Loucy (cell line): ENCODE measurements around the gene C1QC.

Experiments
- H2AFZ ChIP-seq: fragments of 200-600 bp; sonication (generic); 2 replicates; pipeline ENCODE4 v1.6.0; 2016; ENCODE audit warnings: antibody characterized with exemption, mild to moderate bottlenecking, low read length, moderate library complexity
- H3F3A ChIP-seq: fragments of 200-600 bp; 2 replicates; pipeline ENCODE4 v1.6.0; 2016; ENCODE audit warnings: antibody characterized with exemption, low read depth, mild to moderate bottlenecking
- H3K27me3 ChIP-seq: fragments of 200-600 bp; sonication (generic); 2 replicates; pipeline ENCODE4 v1.6.1; 2014; ENCODE audit warnings: low read length, mild to moderate bottlenecking; ENCODE audit not compliant: insufficient read depth, poor library complexity, severe bottlenecking
- H3K36me3 ChIP-seq: fragments of 200-600 bp; sonication (generic); 2 replicates; pipeline ENCODE4 v1.6.1; 2016; ENCODE audit warnings: low read length; ENCODE audit not compliant: insufficient read depth
- H3K4me1 ChIP-seq: fragments of 200-600 bp; sonication (generic); 2 replicates; pipeline ENCODE4 v1.5.1; 2014; ENCODE audit warnings: low read length, mild to moderate bottlenecking; ENCODE audit not compliant: insufficient read depth, poor library complexity, severe bottlenecking
- H3K4me2 ChIP-seq: fragments of 200-600 bp; sonication (generic); 2 replicates; pipeline ENCODE4 v1.6.0; 2014; ENCODE audit warnings: antibody characterized with exemption, low read length, low read depth, mild to moderate bottlenecking; ENCODE audit not compliant: poor library complexity, severe bottlenecking
- H3K4me3 ChIP-seq: fragments of 200-600 bp; sonication (generic); 2 replicates; pipeline ENCODE4 v1.5.1; 2014; ENCODE audit warnings: low read length, mild to moderate bottlenecking, mixed read lengths; ENCODE audit not compliant: poor library complexity, severe bottlenecking
- H3K79me2 ChIP-seq: fragments of 200-600 bp; sonication (generic); 2 replicates; pipeline ENCODE4 v1.6.1; 2014; ENCODE audit warnings: low read length; ENCODE audit not compliant: insufficient read depth
- H3K9ac ChIP-seq: fragments of 200-600 bp; sonication (generic); 2 replicates; pipeline ENCODE4 v1.6.0; 2014; ENCODE audit warnings: mild to moderate bottlenecking, low read depth, low read length, moderate library complexity; ENCODE audit not compliant: poor library complexity, severe bottlenecking
- H3K9me2 ChIP-seq: fragments of 200-600 bp; sonication (generic); replicated peaks from 2 replicates; pipeline ENCODE4 v1.6.1; 2016; ENCODE audit warnings: low read depth, low read length, mixed read lengths
- H3K9me3 ChIP-seq: fragments of 200-600 bp; sonication (generic); 2 replicates; pipeline ENCODE4 v1.6.1; 2014; ENCODE audit warnings: mild to moderate bottlenecking, antibody characterized with exemption, low read length, low read depth; ENCODE audit not compliant: insufficient read depth
- H4K20me1 ChIP-seq: fragments of 200-600 bp; sonication (generic); 2 replicates; pipeline ENCODE4 v1.6.0; 2014; ENCODE audit warnings: antibody characterized with exemption, low read length, mild to moderate bottlenecking; ENCODE audit not compliant: insufficient read depth, poor library complexity, severe bottlenecking
- EZH2phosphoT487 ChIP-seq: fragments of 200-600 bp; IDR thresholded peaks from 2 replicates; pipeline ENCODE4 v1.6.1; 2018; ENCODE audit warnings: antibody characterized with exemption, mild to moderate bottlenecking, moderate library complexity, borderline replicate concordance
- TF ChIP-seq, protein P1 (sequence below): fragments of 200-600 bp; sonication (generic); conservative IDR thresholded peaks from 2 replicates; pipeline ENCODE4 v1.5.1; 2014; ENCODE audit warnings: mild to moderate bottlenecking, antibody characterized with exemption, low read length

C1QC gene

DNA sequence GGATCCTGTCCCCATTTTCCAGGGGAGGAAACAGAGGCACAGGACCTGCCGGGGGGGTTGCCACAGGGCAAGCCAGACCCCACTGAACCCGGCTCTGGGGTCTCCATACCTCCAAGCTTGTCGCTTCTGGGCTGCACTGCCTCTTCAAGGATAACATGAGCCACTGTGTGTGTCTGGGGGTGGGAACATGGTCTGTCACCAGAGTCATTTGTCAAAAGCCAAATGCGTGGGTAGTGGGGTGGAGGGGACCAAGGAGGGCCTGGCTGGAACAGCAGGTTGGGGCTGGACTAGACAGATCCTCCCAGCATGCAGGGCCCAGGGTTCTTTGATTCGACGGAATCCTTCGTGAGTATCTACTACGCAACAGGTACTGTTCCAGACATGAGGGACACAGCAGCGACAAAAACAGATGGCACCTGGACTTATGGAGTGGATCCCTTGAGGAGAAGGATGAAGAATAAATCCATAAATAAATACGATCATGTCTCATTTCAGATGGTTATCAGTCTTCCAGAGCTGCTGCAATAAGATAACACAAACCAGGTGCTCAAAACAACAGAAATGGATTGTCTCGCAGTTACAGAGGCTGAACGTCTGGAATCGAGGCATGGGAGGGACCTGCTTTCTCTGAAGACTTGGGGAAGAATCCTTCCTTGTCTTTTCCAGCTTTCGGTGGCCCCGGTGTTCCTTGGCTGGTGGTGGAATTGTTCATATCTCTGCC, 38.3 kb downstream of the C1QC start:
- no peak overlapping the region for H3K9ac ChIP-seq
- H4K20me1 ChIP-seq = no peaks in the 10 kb centered on the region
- H3K4me2 ChIP-seq = no peak overlapping the region
- TF ChIP-seq, protein P1, sequence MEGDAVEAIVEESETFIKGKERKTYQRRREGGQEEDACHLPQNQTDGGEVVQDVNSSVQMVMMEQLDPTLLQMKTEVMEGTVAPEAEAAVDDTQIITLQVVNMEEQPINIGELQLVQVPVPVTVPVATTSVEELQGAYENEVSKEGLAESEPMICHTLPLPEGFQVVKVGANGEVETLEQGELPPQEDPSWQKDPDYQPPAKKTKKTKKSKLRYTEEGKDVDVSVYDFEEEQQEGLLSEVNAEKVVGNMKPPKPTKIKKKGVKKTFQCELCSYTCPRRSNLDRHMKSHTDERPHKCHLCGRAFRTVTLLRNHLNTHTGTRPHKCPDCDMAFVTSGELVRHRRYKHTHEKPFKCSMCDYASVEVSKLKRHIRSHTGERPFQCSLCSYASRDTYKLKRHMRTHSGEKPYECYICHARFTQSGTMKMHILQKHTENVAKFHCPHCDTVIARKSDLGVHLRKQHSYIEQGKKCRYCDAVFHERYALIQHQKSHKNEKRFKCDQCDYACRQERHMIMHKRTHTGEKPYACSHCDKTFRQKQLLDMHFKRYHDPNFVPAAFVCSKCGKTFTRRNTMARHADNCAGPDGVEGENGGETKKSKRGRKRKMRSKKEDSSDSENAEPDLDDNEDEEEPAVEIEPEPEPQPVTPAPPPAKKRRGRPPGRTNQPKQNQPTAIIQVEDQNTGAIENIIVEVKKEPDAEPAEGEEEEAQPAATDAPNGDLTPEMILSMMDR = no peak
- no peak for TF ChIP-seq EZH2phosphoT487
- no peak overlapping the region for H3K4me3 ChIP-seq
- H3K27me3 ChIP-seq = no peaks in the 10 kb centered on the region
- no peaks in the 10 kb centered on the region for H3K9me2 ChIP-seq
- H3K36me3 ChIP-seq = no peaks in the 10 kb centered on the region
- no peaks in the 10 kb centered on the region for H3F3A ChIP-seq
- H2AFZ ChIP-seq = no peak overlapping the region
- H3K79me2 ChIP-seq = no peaks in the 10 kb centered on the region
- no peaks in the 10 kb centered on the region for H3K4me1 ChIP-seq
- no peaks in the 10 kb centered on the region for H3K9me3 ChIP-seq

DNA sequence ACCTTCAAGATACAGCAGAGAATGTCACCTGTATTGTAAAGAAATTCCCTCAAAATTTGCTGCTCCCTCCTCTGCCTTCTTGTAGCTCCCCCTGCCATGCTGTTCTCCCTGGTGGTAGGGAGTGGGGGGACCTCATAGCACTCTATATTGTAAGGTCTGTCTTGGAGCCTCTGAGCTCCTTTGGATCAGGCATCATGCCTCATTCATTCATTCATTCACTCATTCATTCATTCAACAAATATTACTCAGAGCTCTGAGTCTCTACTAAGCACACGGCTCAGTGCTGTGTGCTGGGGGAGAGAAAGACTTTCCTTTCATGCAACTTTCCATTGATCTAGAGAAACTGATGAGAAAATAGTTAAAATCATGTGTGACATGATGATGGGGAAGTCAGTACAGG, 40.1 kb downstream of the C1QC start:
- Histone ChIP-seq H3K9me2 (no peaks in the 10 kb centered on the region), H3K27me3 (no peaks in the 10 kb centered on the region), H3K36me3 (no peaks in the 10 kb centered on the region), H3K9ac (no peak overlapping the region), H3K4me2 (no peak overlapping the region), H3K4me3 (no peak overlapping the region), H3K79me2 (no peaks in the 10 kb centered on the region), H2AFZ (no peak overlapping the region), H3K4me1 (no peaks in the 10 kb centered on the region), H4K20me1 (no peaks in the 10 kb centered on the region), H3K9me3 (no peaks in the 10 kb centered on the region), H3F3A (no peaks in the 10 kb centered on the region)
- TF ChIP-seq, protein P1 = no peak
- no peak for TF ChIP-seq EZH2phosphoT487

DNA sequence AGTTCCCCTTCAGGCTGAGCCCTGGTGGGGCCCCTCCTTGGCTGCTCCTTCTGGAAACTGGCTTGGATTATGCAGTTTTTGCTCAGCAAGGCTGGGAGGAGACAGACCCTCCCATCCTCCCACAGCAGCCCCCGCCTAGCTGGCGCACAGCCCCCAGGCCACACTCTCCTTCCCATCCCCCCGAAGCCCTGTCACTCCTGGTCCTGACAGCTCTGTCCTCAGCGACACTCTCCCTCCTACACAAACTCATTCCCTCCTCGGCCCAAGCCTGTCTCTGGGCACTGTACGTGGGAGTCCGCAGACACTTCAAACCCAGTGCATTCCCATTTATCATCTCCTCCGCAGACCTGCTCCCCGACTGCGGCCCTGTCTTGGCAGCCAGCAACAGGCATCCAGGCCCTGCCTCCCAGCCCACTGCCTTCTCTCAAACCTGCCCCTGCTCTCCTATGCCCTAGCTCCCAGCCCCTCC, 42.2 kb downstream of the C1QC start:
- Histone ChIP-seq H3K4me3 (no peak overlapping the region), H3K79me2 (no peaks in the 10 kb centered on the region), H2AFZ (no peak overlapping the region), H3K9me3 (no peaks in the 10 kb centered on the region), H3K4me1 (no peaks in the 10 kb centered on the region), H3F3A (no peaks in the 10 kb centered on the region), H3K27me3 (no peaks in the 10 kb centered on the region), H3K36me3 (no peaks in the 10 kb centered on the region), H3K9me2 (no peaks in the 10 kb centered on the region), H3K9ac (no peak overlapping the region), H3K4me2 (no peak overlapping the region), H4K20me1 (no peaks in the 10 kb centered on the region)
- no peak for TF ChIP-seq EZH2phosphoT487
- TF ChIP-seq, protein P1 = no peak
